ENCODE measurements around the gene PDGFC.

- TF ChIP-seq CTCF (optimal IDR thresholded peaks at IDR 0.05 in 1 of 3, IDR thresholded peaks at IDR 0.05 in 1 of 3, conservative IDR thresholded peaks at IDR 0.05 in 1 of 3; ENCODE audit: extremely low read depth in 1 of 3, insufficient read depth in 2 of 3, low read length in 3 of 3) = no peak
- no peak for TF ChIP-seq EZH2 (IDR thresholded peaks at IDR 0.05; ENCODE audit: low read length)
Observed at GRCh38 chr4:156788782-156789181, 182.8 kb downstream of the PDGFC start.

Measured in keratinocyte (primary cell).